KOPT-K1 (cell line): ENCODE data around the gene CDPF1.
"Not testable (repeated sequence)": the region's sequence is repeated elsewhere in the genome, so short reads cannot be mapped to it uniquely, and the experiment has no call there.

Experiments
- H3K27ac ChIP-seq: fragments of 200-600 bp; sonication (generic); 2 replicates; pipeline ENCODE4 v1.5.1; 2016; ENCODE audit warnings: antibody characterized with exemption, mild to moderate bottlenecking, low read depth, low read length; ENCODE audit not compliant: poor library complexity, severe bottlenecking
- H3K36me3 ChIP-seq: fragments of 200-600 bp; sonication (generic); 2 replicates; pipeline ENCODE4 v1.5.1; 2017; ENCODE audit warnings: antibody characterized with exemption, mild to moderate bottlenecking, low read length, moderate library complexity; ENCODE audit not compliant: insufficient read depth
- H3K9me3 ChIP-seq: fragments of 200-600 bp; sonication (generic); 2 replicates; pipeline ENCODE4 v1.5.1; 2017; ENCODE audit warnings: antibody characterized with exemption, low read length, mild to moderate bottlenecking; ENCODE audit not compliant: insufficient read depth, poor library complexity, severe bottlenecking

Gene CDPF1

DNA sequence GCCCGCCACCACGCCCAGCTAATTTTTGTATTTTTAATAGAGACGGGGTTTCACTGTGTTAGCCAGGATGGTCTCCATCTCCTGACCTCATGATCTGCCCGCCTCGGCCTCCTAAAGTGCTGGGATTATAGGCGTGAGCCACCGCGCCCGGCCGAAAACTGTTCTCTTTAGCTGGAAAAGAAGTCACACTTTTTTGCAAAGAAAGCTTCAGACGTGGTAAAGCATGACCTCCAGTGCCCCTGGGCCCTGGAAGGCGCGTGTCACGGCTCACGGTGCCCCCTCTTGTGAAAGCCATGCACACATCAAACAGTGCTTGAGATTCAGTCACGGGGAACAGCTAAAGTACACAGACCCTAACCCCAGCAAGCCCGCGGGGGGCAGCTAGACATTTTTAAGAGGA is 51.3 kb downstream of the CDPF1 start:
- not testable (repeated sequence) for H3K36me3 ChIP-seq, H3K27ac ChIP-seq, H3K9me3 ChIP-seq

DNA sequence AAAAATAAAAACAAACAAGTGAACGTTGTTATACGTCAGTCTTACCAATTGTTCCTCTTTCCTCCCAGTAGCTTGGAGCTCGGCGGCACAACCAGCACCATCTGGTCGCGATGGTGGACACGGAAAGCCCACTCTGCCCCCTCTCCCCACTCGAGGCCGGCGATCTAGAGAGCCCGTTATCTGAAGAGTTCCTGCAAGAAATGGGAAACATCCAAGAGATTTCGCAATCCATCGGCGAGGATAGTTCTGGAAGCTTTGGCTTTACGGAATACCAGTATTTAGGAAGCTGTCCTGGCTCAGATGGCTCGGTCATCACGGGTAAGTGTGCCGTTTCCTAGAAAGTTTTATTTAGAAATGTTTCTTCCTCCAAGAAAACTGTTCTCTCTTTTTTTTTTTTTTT is 51.8 kb downstream of the CDPF1 start:
- Histone ChIP-seq H3K27ac (no peak overlapping the region), H3K36me3 (no peaks in the 10 kb centered on the region; the same call in 1 of the 2 replicates)

DNA sequence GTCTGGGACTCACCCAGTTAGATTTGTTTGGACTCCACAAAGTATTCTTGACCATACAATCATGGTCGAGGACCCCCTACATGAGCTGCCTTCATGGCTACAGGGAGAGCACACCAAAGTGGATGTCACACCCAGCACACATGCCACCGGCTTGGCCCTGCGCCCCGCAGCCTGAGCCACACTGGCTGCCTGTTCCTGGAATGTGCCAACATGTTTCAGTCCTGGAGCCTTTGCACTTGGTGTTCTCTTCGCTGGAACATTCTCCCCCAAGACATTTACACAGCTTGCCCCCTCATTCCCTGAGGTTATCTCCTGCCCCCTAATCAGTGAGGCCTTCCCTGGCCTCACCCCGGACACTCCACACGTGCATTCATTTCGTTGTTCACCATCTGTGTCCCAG is 53.8 kb downstream of the CDPF1 start:
- no peak overlapping the region for H3K27ac ChIP-seq
- no peaks in the 10 kb centered on the region for H3K9me3 ChIP-seq
- H3K36me3 ChIP-seq: no peaks in the 10 kb centered on the region; the same call in 1 of the 2 replicates

More for the DNA sequence above, 51.8 kb downstream of the CDPF1 start:
- no peaks in the 10 kb centered on the region for H3K9me3 ChIP-seq

DNA sequence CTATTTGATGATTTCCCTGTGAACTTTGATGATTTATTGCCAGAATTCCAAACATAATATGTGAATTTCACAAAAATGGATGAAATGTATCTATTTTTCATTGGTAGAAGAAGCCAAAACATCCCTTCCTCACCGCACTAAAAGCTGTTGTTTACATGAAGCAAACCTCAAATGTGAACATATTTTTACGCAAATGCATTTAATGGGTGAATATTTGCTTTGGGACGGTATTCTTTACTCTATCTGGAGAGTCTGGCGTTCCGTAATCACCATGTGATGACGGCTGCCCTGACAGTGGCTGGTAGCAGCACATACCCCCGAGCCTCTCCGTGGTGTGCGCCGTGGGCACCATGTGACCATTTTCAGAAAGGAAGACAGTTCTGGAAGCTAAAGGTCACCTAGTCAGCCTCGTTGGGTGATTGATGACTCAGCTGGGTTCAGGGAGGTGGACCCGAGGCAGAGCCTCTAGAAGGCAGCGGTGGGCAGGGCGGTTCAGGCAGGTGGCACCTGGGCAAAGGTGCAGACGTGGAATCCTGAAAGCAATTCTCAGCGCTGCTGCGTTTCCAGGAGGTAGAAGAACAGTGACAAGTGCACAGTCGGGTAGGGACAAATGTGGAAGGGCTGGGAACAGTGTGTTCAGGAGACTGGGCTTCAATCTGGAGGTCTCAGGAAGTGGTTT is 54.5 kb downstream of the CDPF1 start:
- Histone ChIP-seq H3K9me3 (no peaks in the 10 kb centered on the region), H3K27ac (no peak overlapping the region), H3K36me3 (no peaks in the 10 kb centered on the region; the same call in 1 of the 2 replicates)
